Skeletal muscle cell (primary cell): ENCODE data around the gene ITIH5.

ENCODE experiments used
- DNase-seq: peaks from one replicate; pipeline ENCODE4 v3.0.0-alpha.2; 2010; ENCODE audit warnings: low read depth
- H3K4me3 ChIP-seq: 2 replicates; pipeline ENCODE4 v1.5.1; 2011; ENCODE audit warnings: low read depth, mild to moderate bottlenecking, control low read depth, low read length, moderate library complexity

ITIH5 gene

GRCh38 chr10:7534480-7534852 lies 132.3 kb downstream of the ITIH5 start:
- no peak for DNase-seq
- no peak overlapping the region for H3K4me3 ChIP-seq

GRCh38 chr10:7533657-7534479 lies 132.9 kb downstream of the ITIH5 start:
- no peak overlapping the region for H3K4me3 ChIP-seq
- DNase-seq: no peak

DNA sequence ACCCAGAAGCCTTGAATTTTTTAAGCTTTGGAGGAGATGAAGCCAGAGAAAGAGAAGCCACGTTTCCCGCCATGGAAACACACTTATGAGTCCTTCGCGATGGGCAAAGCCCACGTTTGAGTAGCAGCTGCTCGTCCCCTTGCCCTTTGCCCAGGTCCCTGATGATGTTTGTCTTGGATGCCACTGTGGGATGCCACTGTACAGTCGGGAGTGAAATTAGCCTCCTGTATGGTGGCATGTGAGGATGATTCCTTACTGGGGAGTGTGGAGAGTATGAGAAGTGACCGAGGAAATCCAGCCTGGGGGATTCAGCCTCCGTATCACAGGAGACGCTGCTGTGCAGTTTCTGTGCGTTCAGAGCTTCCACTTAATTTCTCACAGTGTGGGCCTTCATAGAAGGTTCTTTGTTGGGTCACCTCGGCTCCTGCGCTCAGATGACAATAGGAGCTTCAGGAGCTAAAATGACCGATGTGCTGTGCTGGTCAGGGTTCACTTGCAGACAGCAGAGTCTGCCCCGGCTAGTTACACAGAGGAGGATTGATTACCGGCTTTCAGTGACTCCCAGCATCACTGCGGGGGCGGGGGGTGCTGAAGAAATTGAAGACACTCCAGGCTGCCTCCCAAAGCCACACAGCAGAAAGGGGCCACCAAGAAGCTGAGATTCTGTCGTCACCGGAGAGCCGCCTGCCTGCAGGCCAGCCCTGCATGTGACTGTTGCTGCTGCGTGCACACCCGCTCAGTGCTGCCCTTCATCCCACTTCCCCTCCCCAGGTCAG lies 133.9 kb downstream of the ITIH5 start:
- no peak for DNase-seq
- no peak overlapping the region for H3K4me3 ChIP-seq

DNA sequence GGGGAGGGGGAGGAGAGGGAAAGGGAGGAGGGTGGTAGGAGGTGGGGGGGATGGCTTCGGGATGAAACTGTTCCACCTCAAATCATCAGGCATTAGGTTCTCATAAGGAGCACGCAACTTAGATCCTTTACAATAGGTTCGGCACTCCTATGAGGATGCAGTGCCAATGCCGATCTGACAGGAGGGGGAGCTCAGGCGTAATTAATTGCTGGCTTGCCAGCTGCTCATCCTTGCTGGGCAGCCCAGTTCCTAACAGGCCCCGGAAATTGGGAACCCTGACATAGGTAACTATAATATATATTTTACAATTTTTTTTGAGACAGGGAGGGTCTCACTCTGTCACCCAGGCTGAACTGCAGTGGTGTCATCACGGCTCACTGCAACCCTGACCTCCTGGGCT lies 137.1 kb downstream of the ITIH5 start:
- no peak overlapping the region for H3K4me3 ChIP-seq
- no peak for DNase-seq

DNA sequence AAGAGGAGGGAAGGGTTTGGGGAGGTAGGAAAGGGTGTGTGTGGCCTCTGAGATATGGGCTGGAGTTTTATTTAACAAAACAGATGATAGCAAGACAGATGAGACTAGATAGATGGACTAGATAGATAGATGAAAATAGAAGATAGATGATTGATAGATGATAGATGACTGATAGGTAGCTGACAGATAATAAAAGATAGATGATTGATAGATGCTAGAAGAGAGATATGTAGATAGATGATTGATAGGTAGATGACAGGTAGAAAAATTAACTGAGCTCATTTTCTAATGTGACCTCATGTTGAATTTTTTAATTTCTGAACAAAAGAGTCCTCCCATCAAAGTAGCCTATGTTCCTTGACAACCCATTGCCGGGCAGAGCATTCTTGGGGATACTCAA lies 139.3 kb downstream of the ITIH5 start:
- DNase-seq: no peak
- H3K4me3 ChIP-seq: no peak overlapping the region

- no peak overlapping the region for H3K4me3 ChIP-seq
- no peak for DNase-seq
These were observed 140.8 kb downstream of the ITIH5 start for GRCh38 chr10:7526017-7526400.

DNA sequence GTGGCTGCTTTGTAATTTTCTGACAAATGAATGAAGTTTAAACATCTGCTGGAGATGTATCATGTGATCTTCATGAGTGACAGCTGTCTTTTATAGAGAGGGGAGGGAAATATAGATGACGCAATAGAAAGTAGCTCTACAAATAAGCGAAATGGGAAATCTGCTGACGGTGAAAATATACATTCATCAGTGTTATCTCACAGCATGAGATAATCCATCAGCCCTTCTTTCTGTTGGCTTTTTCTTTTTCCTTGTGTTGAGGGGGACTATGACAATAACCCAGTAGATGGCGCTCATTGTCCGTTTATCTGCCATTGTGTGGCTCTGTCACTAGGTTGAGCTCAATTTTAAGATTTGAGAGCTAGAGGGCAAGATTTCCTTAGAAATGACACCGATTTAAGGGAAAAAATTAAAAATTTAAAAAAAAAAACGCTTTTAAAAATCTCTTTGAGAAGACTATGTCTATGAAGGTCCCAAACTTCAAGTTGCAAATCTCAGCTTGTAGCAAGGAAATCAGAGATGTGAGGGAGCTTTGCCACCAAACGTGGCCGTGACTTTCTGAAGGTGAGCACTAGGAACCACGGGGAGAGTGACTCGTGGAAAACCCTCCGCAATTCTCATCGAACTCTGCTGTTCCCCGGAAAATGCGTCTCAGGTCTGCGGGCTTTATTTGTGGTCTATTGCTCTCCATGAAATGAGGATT lies 141.3 kb downstream of the ITIH5 start:
- DNase-seq: peak; percentile 31
- no peak overlapping the region for H3K4me3 ChIP-seq

GRCh38 chr10:7523656-7524055 lies 143.1 kb downstream of the ITIH5 start:
- no peak overlapping the region for H3K4me3 ChIP-seq
- no peak for DNase-seq

- DNase-seq: no peak
- no peak overlapping the region for H3K4me3 ChIP-seq
These were observed 146.0 kb downstream of the ITIH5 start for GRCh38 chr10:7520507-7521485.

DNA sequence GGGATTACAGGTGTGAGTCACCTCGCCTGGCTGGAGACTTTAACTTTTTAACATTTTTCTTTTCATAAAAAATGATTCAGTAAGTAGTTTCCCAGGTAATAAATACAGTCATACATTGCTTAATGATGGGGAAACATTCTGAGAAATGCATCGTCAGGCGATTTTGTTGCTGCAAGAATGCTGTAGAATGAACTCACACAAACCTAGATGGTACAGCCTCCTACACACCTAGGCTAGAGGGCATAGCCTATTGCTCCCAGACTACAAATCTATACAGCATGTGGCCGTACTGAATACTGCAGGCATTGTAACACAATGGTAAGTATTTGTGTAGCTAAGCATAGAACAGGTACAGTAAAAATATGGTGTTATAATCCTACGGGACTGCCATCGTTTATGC lies 147.4 kb downstream of the ITIH5 start:
- H3K4me3 ChIP-seq: no peak overlapping the region
- DNase-seq: no peak

DNA sequence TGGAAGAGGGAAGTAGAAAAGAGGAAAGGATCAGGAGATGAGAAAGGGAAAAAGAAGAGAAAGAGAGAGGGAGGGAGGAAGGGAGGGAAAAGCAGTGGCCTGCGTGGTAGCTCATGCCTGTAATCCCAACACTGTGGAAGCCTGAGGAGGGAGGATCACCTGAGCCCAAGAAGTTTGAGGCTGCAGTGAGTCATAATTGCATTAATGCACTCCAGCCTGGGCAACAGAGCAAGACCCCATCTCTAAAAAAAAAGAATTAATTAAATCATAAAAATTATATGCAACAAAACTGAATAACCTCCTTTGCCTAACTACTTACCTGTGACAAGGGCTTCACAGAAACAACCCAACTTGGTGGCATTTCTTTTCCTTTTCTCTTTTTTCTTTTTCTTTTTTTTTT lies 148.1 kb downstream of the ITIH5 start:
- H3K4me3 ChIP-seq: no peak overlapping the region
- no peak for DNase-seq

DNA sequence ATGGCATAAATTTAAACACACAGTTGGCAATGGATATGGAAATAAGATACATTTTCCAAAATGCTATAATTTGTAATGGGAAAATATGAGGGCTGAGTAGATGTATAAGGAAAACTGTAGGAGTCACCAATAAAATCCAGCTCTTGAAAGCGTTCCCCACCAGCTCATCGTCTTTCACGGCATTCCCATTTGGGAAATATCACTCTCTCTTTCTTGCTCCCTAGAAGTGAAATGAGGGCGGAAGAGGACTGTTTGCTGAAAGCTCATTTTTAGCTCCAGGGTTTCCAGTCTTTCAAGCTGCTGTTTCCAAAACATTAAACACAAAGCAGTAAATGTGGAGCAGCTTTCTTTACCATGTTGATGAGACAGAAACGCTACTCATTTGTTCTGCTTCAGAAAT lies 151.3 kb downstream of the ITIH5 start:
- H3K4me3 ChIP-seq: no peak overlapping the region
- no peak for DNase-seq

DNA sequence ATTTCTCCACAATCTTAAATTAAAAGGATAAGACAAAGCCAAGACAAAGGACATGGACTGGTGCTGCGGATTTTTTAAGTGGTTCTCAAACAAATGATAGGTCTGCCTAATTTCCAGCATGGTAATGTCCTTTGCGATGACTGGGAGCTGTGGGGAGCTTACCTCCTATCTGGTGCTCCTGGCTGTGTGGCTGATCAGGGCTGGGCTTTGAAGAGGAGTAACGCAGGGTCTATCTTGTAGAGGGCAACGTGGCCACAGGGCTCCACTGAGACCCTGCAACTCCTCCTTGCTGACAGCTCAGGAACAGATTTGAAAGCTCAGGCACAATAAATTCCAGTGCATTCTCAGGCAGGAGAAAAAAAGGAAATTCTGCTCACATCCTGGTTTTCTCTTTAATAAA lies 152.8 kb downstream of the ITIH5 start:
- no peak overlapping the region for H3K4me3 ChIP-seq
- DNase-seq: no peak

DNA sequence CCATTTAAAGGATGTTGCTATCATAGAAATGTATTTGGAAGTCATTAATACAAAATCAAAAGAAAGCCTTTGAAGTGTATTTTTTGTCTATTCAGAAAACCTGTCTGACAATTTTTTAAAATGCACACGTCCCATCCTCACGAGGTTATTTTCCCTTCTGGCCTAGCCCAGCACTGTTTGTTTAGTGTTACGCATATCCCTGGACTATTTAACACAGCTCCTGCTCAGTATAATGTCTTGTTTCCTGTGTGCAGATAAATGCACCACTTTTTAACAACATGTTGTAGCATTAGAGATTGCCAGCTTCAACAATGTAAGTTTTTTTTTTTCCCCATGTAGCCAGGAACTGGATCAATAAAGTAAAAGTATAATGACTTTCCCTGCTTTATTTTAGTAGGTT lies 153.3 kb downstream of the ITIH5 start:
- DNase-seq: no peak
- no peak overlapping the region for H3K4me3 ChIP-seq

- no peak overlapping the region for H3K4me3 ChIP-seq
These were observed 154.3 kb downstream of the ITIH5 start for GRCh38 chr10:7512487-7512886.

GRCh38 chr10:7511612-7512011 lies 155.2 kb downstream of the ITIH5 start:
- DNase-seq: no peak
- no peak overlapping the region for H3K4me3 ChIP-seq

More at GRCh38 chr10:7512487-7512886, 154.3 kb downstream of the ITIH5 start:
- DNase-seq: no peak
